Amniotic stem cell (primary cell): Measurements from ENCODE around the gene TAS2R20.
"Not testable (repeated sequence)": the region's sequence is repeated elsewhere in the genome, so short reads cannot be mapped to it uniquely, and the experiment has no call there.

Source experiments
- DNase-seq: peaks from one replicate; lab custom pipeline; 2025; lab: John Stamatoyannopoulos, UW

The TAS2R20 gene

DNA sequence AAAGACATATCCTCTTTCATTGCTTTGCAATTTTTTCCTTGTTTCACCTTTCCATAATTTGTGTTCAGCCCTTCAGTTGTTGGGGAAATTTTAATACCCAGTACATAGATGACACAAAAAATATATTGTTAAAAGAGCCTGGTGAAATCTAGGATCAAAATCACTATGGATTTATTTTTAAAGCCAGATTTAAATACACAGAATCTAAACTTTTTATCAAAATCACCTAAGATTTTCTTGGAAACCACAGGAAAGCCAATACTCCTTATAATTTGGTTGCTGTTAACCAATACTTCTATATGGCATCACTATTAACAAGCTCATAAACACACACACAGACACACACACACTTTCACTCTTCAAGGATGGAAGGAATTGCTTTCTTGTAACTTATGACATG lies at the start of gene TAS2R20:
TAS2R20 (minus strand) TSS at position 101 of the 400 bp plus-strand sequence. CDS start 429 bp downstream, outside the sequence.
- no peak for DNase-seq

GRCh38 chr12:11041366-11041765 lies 43.3 kb upstream of the TAS2R20 start:
- DNase-seq = not testable (repeated sequence)

- DNase-seq = no peak
Observed at GRCh38 chr12:11040162-11040561, 42.1 kb upstream of the TAS2R20 start.

DNA sequence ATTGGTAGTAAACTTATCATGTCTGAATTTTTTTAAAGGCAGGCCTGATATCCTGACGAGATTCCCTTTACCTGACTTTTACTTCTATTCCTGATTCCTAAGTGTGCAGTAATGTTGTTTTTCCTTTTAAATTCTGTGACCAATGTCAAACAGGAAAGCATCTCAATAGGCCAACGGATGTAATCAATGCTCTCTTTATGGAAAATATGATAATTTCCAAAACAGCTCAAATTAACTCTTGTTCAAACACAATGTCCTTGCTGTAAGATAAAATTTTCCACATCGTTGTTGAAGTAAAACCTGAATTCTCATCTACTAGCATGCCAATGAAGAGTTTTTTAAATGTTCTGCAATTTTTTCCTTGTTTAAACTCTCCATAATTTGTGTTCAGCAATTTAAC lies 41.1 kb upstream of the TAS2R20 start:
- no peak for DNase-seq

GRCh38 chr12:11033959-11034358 lies 35.9 kb upstream of the TAS2R20 start:
- DNase-seq = not testable (repeated sequence)

GRCh38 chr12:11031307-11031706 lies 33.2 kb upstream of the TAS2R20 start, which contains the start of gene TAS2R31:
TSS of gene TAS2R31 (minus strand) at chr12:11031407. CDS start at chr12:11031335, 72 bp downstream.
- no peak for DNase-seq

- no peak for DNase-seq
Observed at GRCh38 chr12:11026118-11026517, 28.0 kb upstream of the TAS2R20 start.

- DNase-seq = no peak
Observed at GRCh38 chr12:11023387-11023786, 25.3 kb upstream of the TAS2R20 start.

- no peak for DNase-seq
Observed at GRCh38 chr12:11022520-11022919, 24.4 kb upstream of the TAS2R20 start, which contains the start of gene TAS2R19. TSS of gene TAS2R19 (minus strand) at chr12:11022620. CDS start at chr12:11022571, 49 bp downstream.

- DNase-seq = no peak
Observed at GRCh38 chr12:11016937-11017336, 18.8 kb upstream of the TAS2R20 start.

DNA sequence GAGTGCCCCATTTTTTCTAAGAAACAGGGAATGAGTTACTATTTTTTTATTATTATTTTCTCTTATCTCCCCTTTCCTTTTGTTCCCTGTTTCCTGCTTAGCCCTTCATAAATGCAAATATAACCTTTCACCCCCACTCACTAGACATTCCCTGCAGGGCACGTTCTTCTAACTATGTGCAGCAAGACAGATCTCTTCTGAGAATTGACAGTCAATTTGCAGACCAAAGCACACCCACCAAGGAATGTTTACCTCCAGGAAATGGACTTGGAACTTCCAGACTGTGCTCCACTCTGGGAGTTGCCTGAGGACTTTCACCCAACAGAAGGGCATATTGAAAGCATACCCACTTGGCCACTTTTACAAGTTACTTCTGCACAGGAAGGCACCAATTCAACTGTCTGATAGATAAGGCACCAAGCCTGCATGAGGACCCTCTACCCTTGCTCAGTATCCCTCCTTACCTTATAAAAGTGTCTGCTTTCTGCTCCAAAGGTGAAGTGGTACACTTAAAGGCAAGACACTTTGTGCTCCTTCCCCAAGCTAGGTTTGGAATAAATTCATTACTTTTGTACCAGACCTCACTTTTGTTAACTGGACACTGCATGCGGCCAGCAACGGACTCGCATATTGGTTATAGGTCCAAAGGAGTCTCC lies 17.8 kb upstream of the TAS2R20 start:
- DNase-seq = no peak

GRCh38 chr12:11014234-11014633 lies 16.1 kb upstream of the TAS2R20 start:
- DNase-seq = no peak

DNA sequence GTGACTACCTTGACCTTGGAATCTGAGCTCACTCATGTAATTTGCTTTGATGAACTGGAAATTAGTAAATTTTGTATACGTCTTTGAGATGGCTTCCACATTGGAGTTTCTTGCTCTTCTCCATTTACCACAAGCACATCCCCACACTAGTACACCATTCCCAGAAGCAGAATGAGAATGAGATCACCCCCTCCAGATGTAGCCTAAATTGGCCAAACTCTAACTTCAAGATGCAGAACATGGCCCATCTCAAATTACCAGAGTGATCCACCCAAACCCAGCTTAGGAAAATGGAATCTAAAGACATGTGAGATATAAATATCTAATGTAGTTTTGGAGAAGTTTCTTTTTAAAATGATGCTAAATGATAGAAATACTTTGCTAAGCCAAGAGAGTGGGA lies 9.5 kb upstream of the TAS2R20 start:
- no peak for DNase-seq

- DNase-seq = no peak
Observed at GRCh38 chr12:10994307-10994706, 3.8 kb downstream of the TAS2R20 start.

GRCh38 chr12:10989107-10989506 lies 9.0 kb downstream of the TAS2R20 start:
- DNase-seq = no peak

DNA sequence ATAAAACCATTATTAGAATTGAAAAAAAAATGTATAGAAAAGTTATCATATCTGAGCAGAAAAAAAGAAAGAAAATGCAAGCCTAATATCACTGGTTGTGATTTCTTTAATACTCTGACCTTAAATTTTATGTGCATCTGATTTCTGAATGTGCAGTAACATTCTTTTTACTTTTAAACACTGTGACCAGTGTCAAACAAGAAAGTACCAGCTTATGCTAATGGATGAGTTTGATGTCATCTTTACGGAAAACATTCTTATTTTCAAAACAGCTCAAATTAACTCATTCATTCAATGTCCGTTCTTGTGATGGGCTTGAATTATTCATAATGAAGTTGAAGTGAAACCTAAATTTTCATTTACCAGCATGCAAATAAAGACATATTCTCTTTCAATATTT lies 11.3 kb downstream of the TAS2R20 start, which contains the start of gene TAS2R50:
TAS2R50 (minus strand) TSS at position 101 of the 400 bp plus-strand sequence; CDS start at position 49, 52 bp downstream.
- no peak for DNase-seq

- DNase-seq = no peak
Observed at GRCh38 chr12:10982244-10982643, 15.9 kb downstream of the TAS2R20 start.

GRCh38 chr12:10974965-10975364 lies 23.1 kb downstream of the TAS2R20 start:
- DNase-seq = no peak

DNA sequence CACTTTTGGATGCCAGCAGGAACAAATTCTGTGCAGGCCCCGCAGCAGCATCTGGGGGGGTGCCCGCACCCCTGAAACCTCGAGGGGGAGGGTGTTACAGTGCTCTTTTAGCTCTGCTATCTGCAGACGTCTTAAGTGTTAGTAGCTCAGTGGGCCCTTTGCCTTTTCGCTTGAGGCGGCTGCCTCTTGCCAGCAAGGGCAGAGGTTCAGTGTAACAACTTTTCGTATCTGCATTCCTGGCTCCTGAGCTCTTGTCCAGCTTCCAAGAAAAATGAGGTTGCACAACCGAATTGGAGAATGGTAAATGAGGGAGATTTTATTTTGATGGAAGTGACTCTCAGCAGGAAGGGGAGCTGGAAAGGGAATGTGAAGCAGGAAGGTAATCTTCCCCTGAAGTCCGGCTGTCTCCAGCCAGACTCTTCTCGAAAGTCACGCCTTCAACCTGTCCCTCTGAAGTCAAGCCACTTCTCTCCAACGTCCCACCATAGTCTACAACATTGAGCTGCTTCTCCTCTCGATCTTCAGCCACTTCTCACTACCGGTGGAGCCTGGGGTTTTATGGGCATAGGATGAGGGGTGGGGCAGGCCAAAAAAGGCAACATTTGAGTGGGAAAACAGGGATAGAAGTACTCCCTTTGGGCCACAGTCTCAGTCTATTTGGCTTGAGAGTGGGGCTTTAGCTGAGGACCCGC lies 29.2 kb downstream of the TAS2R20 start:
- DNase-seq = no peak

DNA sequence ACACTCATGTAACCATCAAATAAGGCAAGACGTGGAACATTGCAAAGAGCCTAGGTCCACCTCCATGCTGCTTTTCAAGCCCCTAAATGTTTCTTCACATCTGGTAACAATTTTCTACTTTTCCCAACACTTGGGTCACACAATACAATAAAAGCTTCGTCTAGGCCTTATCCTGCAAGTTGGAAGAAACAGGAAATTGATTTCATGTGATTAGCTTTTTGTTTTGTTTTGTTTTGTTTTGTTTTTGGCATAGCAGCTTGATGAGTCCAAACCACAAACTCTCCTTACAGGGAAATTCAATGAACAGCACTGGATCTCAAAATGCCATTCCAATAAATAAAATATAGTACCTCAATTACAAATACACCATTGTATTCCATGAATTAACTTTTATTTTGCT lies 30.7 kb downstream of the TAS2R20 start:
- peak; percentile 8 for DNase-seq

- no peak for DNase-seq
Observed at GRCh38 chr12:10966314-10966713, 31.8 kb downstream of the TAS2R20 start.

- no peak for DNase-seq
Observed at GRCh38 chr12:10965476-10965875, 32.6 kb downstream of the TAS2R20 start.

GRCh38 chr12:10960211-10960610 lies 37.9 kb downstream of the TAS2R20 start:
- no peak for DNase-seq
